Hypothalamus (tissue), 51 donors: ENCODE measurements around the gene STUM.
"Not testable (repeated sequence)": the region's sequence is repeated elsewhere in the genome, so short reads cannot be mapped to it uniquely, and the experiment has no call there.

Experiments used
- DNase-seq, 51 donors: peaks; one replicate each; lab custom pipeline; 2025; lab: John Stamatoyannopoulos, UW

Gene STUM

GRCh38 chr1:226578946-226579578, 30.5 kb downstream of the STUM start:
- no peak for DNase-seq

GRCh38 chr1:226579781-226580323, 31.3 kb downstream of the STUM start:
- no peak for DNase-seq

GRCh38 chr1:226580625-226581270, 32.2 kb downstream of the STUM start:
- no peak for DNase-seq

- DNase-seq, result no peak
These were observed 33.2 kb downstream of the STUM start for GRCh38 chr1:226581650-226582330.

- no peak for DNase-seq
These were observed 34.4 kb downstream of the STUM start for GRCh38 chr1:226582966-226583365.

GRCh38 chr1:226584164-226584563, 35.6 kb downstream of the STUM start:
- DNase-seq, result no peak

- no peak for DNase-seq
These were observed 37.6 kb downstream of the STUM start for GRCh38 chr1:226586116-226586515.

GRCh38 chr1:226586650-226587422, 38.3 kb downstream of the STUM start:
- DNase-seq, result no peak

GRCh38 chr1:226588484-226588883, 39.9 kb downstream of the STUM start:
- no peak for DNase-seq

GRCh38 chr1:226589008-226589733, 40.6 kb downstream of the STUM start:
- no peak for DNase-seq

- no peak for DNase-seq
These were observed 42.0 kb downstream of the STUM start for GRCh38 chr1:226590614-226591013.

GRCh38 chr1:226593541-226593940, 45.0 kb downstream of the STUM start:
- no peak for DNase-seq

GRCh38 chr1:226596531-226597165, 48.1 kb downstream of the STUM start:
- no peak for DNase-seq

- DNase-seq, result no peak
These were observed 49.3 kb downstream of the STUM start for GRCh38 chr1:226597616-226598454.

- no peak for DNase-seq
These were observed 49.9 kb downstream of the STUM start for GRCh38 chr1:226598455-226598849.

- DNase-seq, result not testable (repeated sequence)
These were observed 50.4 kb downstream of the STUM start for GRCh38 chr1:226598955-226599354.

- no peak for DNase-seq
These were observed 51.2 kb downstream of the STUM start for GRCh38 chr1:226599636-226600238.

GRCh38 chr1:226600254-226600653, 51.7 kb downstream of the STUM start:
- DNase-seq, result no peak
